Measurements from ENCODE around the gene IL1RN.

Gene IL1RN

GRCh38 chr2:113119111-113119510 lies 8.3 kb upstream of the IL1RN start:
- H3K4me3 ChIP-seq (replicated peaks; ENCODE audit: low read depth, low read length), result no peak overlapping the region
- no peak for TF ChIP-seq CTCF (IDR thresholded peaks at IDR 0.05; ENCODE audit: low read length, missing control alignments)
- no peak for DNase-seq (ENCODE audit: low read depth)

GRCh38 chr2:113120861-113121260 lies 6.5 kb upstream of the IL1RN start:
- DNase-seq (ENCODE audit: low read depth), result no peak
- TF ChIP-seq CTCF (IDR thresholded peaks at IDR 0.05; ENCODE audit: low read length, missing control alignments), result no peak
- H3K4me3 ChIP-seq (replicated peaks; ENCODE audit: low read depth, low read length), result no peak overlapping the region

- DNase-seq (ENCODE audit: low read depth), result no peak
- no peak overlapping the region for H3K4me3 ChIP-seq (replicated peaks; ENCODE audit: low read depth, low read length)
- TF ChIP-seq CTCF (IDR thresholded peaks at IDR 0.05; ENCODE audit: low read length, missing control alignments), result no peak
These were observed 5.0 kb upstream of the IL1RN start for GRCh38 chr2:113122364-113122763.

- H3K4me3 ChIP-seq (replicated peaks; ENCODE audit: low read depth, low read length), result no peak overlapping the region
- no peak for TF ChIP-seq CTCF (IDR thresholded peaks at IDR 0.05; ENCODE audit: low read length, missing control alignments)
- DNase-seq (ENCODE audit: low read depth), result no peak
These were observed 3.7 kb upstream of the IL1RN start for GRCh38 chr2:113123726-113124125.

- no peak overlapping the region for H3K4me3 ChIP-seq (replicated peaks; ENCODE audit: low read depth, low read length)
- TF ChIP-seq CTCF (IDR thresholded peaks at IDR 0.05; ENCODE audit: low read length, missing control alignments), result no peak
- DNase-seq (ENCODE audit: low read depth), result peak; percentile 39
These were observed 3.0 kb upstream of the IL1RN start for GRCh38 chr2:113124181-113124961.

GRCh38 chr2:113124984-113125855 lies 2.2 kb upstream of the IL1RN start:
- no peak for DNase-seq (ENCODE audit: low read depth)
- H3K4me3 ChIP-seq (replicated peaks; ENCODE audit: low read depth, low read length), result no peak overlapping the region
- no peak for TF ChIP-seq CTCF (IDR thresholded peaks at IDR 0.05; ENCODE audit: low read length, missing control alignments)

Measured in fibroblast of pulmonary artery (primary cell).